Lower lobe of right lung (tissue), 2 donors: Measurements from ENCODE around the gene ATP8A1. TPM values are rescaled to one million over a fixed set of nuclear protein-coding genes. Genes with fewer than 3 reads are reported as not detected.

Experiments
- ATAC-seq, 2 donors: fragments of 200-7000 bp; cut with Tn5 transposase; one replicate each; pipeline ENCODE4 v1.9.1; 2020 to 2022; ENCODE audit warnings: mild to moderate bottlenecking in 2 of 2, moderate library complexity in 2 of 2
- DNase-seq: peaks from one replicate; pipeline ENCODE4 v3.0.0-alpha.2; 2020
- H3K27ac ChIP-seq: fragments of 200-600 bp; one replicate; pipeline ENCODE4 v1.8.0; 2022
- H3K27me3 ChIP-seq: fragments of 200-600 bp; one replicate; pipeline ENCODE4 v1.8.0; 2022; ENCODE audit warnings: low read depth
- H3K36me3 ChIP-seq: fragments of 200-600 bp; one replicate; pipeline ENCODE4 v1.8.0; 2022; ENCODE audit warnings: mild to moderate bottlenecking
- H3K4me1 ChIP-seq: fragments of 200-600 bp; one replicate; pipeline ENCODE4 v1.8.0; 2022
- H3K4me3 ChIP-seq: fragments of 200-600 bp; one replicate; pipeline ENCODE4 v1.8.0; 2022; ENCODE audit warnings: mild to moderate bottlenecking
- H3K9me3 ChIP-seq: fragments of 200-600 bp; one replicate; pipeline ENCODE4 v1.8.0; 2022
- intact Hi-C: fragments of 100-400 bp; cut with DNase I; formaldehyde crosslinking; loops from one replicate; pipeline ENCODE4 v1.11.0; 2022
- total RNA-seq: library from RNA; stranded (reverse); fragmentation: NEBNext Ultra II Directional; extraction: Animal tissue kit (Norgen Biotek cat#: 25700); gene quantifications from one replicate; pipeline ENCODE4 v1.2.1, GENCODE V29; 2021
- TF ChIP-seq, protein P1 (sequence below): fragments of 200-600 bp; IDR thresholded peaks from one replicate; pipeline ENCODE4 v1.8.0; 2022; ENCODE audit warnings: antibody characterized with exemption, mild to moderate bottlenecking
- donor health status: DM: no; HTN: yes; CAD: no; lungs with severe emphysema.

Gene ATP8A1
- total RNA-seq, 1 donor from 2014 or later = 84.7 TPM

DNA sequence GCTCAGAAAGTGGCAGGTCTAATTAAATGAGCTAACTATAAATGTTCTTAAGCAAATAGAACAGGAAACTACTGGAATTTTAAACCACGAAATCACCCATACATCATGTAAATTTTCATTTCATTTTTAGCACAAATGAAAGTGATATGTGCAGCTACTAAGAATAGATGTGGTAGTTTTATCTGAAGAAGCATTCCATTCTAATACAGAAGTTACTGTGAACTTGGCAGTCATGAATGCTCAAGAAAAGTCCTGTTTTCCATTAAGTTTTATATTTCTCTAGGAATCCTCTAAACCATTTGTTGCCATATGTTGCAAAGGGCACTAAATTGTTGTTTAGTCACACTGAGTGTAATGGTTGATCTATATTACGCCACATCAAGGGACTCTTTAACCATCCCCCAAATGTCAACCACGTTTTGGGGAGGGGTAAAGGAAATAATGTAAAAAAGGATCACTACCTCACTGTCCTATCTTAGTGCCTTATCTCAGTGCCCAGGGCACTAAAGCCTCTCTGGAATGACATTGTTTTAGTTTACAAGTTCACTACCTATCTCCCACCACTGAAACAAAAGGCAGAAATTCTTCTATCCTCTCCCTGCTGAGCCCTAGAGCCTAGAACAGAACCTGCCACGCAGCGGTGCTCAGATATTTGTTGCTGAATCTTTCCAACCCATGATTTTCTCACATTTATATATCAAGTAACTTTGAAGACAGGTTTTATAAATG is 141.6 kb downstream of the ATP8A1 start:
- H3K4me3 ChIP-seq = no peak overlapping the region
- H3K36me3 ChIP-seq = peaks cover 12% of the 10 kb centered on the region
- TF ChIP-seq, protein P1, sequence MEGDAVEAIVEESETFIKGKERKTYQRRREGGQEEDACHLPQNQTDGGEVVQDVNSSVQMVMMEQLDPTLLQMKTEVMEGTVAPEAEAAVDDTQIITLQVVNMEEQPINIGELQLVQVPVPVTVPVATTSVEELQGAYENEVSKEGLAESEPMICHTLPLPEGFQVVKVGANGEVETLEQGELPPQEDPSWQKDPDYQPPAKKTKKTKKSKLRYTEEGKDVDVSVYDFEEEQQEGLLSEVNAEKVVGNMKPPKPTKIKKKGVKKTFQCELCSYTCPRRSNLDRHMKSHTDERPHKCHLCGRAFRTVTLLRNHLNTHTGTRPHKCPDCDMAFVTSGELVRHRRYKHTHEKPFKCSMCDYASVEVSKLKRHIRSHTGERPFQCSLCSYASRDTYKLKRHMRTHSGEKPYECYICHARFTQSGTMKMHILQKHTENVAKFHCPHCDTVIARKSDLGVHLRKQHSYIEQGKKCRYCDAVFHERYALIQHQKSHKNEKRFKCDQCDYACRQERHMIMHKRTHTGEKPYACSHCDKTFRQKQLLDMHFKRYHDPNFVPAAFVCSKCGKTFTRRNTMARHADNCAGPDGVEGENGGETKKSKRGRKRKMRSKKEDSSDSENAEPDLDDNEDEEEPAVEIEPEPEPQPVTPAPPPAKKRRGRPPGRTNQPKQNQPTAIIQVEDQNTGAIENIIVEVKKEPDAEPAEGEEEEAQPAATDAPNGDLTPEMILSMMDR = no peak
- intact Hi-C loops = loop anchor here (10.0 kb wide), 1 partner anchor 231 kb away; no protein-coding TSS in a partner anchor
- no peaks in the 10 kb centered on the region for H3K27me3 ChIP-seq
- no peaks in the 10 kb centered on the region for H3K4me1 ChIP-seq
- no peak for DNase-seq
- no peaks in the 10 kb centered on the region for H3K9me3 ChIP-seq
- no peak overlapping the region for H3K27ac ChIP-seq
- no peak for ATAC-seq

DNA sequence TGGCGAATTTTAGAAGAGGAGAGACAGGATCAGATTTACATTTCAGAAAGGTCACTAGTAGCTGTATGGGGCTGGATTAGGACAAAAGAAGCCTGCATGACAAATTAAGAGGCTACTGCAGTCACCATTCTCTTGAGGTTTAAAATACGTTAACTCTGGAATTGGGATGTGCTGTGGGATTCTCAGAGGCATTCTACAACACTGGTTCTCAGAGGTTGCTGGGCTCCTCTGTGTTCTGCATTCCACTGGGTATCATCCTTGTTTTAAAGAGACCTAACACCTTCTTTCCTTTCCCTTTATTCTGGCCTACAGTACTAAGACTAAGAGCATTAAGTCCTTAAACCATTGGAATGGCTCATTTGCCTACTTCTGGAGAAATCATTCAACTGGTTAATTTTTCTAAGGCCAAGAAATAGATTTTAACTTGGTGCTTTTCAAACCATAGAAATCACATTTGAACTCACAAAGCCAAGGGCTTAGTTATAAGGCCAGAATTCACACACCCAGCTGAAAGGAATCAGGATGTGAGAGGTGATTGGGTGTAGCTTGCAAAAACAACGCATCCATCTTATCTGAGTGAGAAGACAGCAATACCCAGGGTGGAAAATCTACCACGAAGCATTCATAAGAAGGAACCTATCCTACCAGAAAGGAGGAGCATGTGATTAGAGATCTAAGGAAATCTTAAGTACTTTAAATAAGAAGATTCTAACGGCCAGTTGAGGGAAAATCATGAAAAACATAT is 143.0 kb downstream of the ATP8A1 start:
- H3K4me3 ChIP-seq = no peak overlapping the region

DNA sequence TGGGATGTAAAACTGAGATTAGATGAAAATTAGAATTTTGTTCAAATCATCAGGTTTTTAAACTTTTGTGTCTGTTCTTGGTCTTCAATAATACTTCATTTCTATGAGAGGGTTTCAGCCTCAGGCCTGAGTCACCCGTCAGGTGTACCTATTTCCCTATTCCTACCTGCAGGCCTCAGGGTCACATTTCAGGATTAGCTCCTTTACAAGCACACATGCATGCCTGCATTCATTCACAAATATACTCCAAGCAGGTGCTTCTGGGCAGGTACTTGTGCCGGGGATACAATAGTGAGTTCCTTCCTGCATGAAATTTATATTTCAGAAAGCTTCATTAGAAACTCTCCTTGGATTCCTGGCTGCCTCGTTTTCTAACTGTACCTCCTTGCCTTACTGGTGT is 144.7 kb downstream of the ATP8A1 start:
- Histone ChIP-seq H3K27ac (no peak overlapping the region), H3K4me3 (no peak overlapping the region), H3K36me3 (peaks cover 12% of the 10 kb centered on the region), H3K4me1 (no peaks in the 10 kb centered on the region), H3K9me3 (no peaks in the 10 kb centered on the region), H3K27me3 (no peaks in the 10 kb centered on the region)
- TF ChIP-seq, protein P1 = no peak
- no peak for DNase-seq
- intact Hi-C loops = loop anchor here (10.0 kb wide), 1 partner anchor 227 kb away; no protein-coding TSS in a partner anchor
- ATAC-seq = no peak

More for the DNA sequence above, 143.0 kb downstream of the ATP8A1 start:
- ATAC-seq = no peak
- no peaks in the 10 kb centered on the region for H3K4me1 ChIP-seq
- no peaks in the 10 kb centered on the region for H3K9me3 ChIP-seq
- peaks cover 12% of the 10 kb centered on the region for H3K36me3 ChIP-seq
- intact Hi-C loops = loop anchor here (10.0 kb wide), 1 partner anchor 229 kb away; no protein-coding TSS in a partner anchor
- H3K27me3 ChIP-seq = no peaks in the 10 kb centered on the region
- DNase-seq = no peak
- H3K27ac ChIP-seq = no peak overlapping the region
- TF ChIP-seq, protein P1 = no peak

DNA sequence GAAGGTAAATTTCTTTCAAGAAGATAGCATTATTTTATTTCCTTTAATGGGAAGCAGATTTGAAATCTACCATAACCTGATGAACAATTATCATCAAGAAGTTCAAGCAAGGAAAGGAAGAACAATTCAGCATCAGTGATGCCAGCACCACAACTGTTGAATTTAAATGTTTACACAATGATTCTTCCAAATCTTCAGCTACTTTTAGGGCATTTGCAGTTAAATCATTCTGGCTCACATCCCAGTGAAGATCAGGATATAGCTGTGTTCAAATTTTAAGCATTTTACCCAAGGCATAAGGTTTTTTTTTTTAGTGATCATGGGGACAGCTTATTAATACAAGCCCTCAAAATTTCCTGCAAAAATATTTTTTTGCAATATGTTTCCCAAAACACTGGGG is 146.7 kb downstream of the ATP8A1 start:
- no peak for ATAC-seq

More for the DNA sequence above, 146.7 kb downstream of the ATP8A1 start:
- H3K9me3 ChIP-seq = no peaks in the 10 kb centered on the region
- H3K4me1 ChIP-seq = no peaks in the 10 kb centered on the region
- no peaks in the 10 kb centered on the region for H3K27me3 ChIP-seq
- TF ChIP-seq, protein P1 = no peak
- H3K36me3 ChIP-seq = peaks cover 30% of the 10 kb centered on the region
- intact Hi-C loops = loop anchor here (10.0 kb wide), 1 partner anchor 225 kb away; no protein-coding TSS in a partner anchor
- no peak overlapping the region for H3K4me3 ChIP-seq
- no peak for DNase-seq
- no peak overlapping the region for H3K27ac ChIP-seq
